M059J (cell line): ENCODE measurements around the gene RBM22. TPM values are rescaled to one million over a fixed set of nuclear protein-coding genes. Genes with fewer than 3 reads are reported as not detected.

Experiments
- DNase-seq: peaks from one replicate; pipeline ENCODE4 v3.0.0-alpha.2; 2012; ENCODE audit warnings: low read depth
- total RNA-seq: library from RNA; depleted of rRNA; stranded (reverse); fragments of >200 nt; shearing (Covaris generic); gene quantifications from 2 replicates; pipeline ENCODE4 v1.2.3, GENCODE V29; 2014

The RBM22 gene
- total RNA-seq, 1 experiment from 2014 or later = 38.8 TPM

GRCh38 chr5:150651924-150652671 is 48.8 kb downstream of the RBM22 start:
- no peak for DNase-seq

- no peak for DNase-seq
These were observed 49.5 kb downstream of the RBM22 start for GRCh38 chr5:150651382-150651781.

GRCh38 chr5:150650021-150651006 is 50.5 kb downstream of the RBM22 start:
- DNase-seq = no peak

GRCh38 chr5:150649108-150650020 is 51.5 kb downstream of the RBM22 start:
- DNase-seq = no peak

GRCh38 chr5:150648294-150649107 is 52.4 kb downstream of the RBM22 start:
- DNase-seq = no peak

- no peak for DNase-seq
These were observed 53.3 kb downstream of the RBM22 start for GRCh38 chr5:150647275-150648251.

- peak; percentile 97 for DNase-seq
These were observed 55.7 kb downstream of the RBM22 start for GRCh38 chr5:150645070-150645700.

GRCh38 chr5:150644514-150644913 is 56.3 kb downstream of the RBM22 start:
- peak; percentile 73 for DNase-seq

GRCh38 chr5:150644058-150644457 is 56.8 kb downstream of the RBM22 start:
- DNase-seq = peak; percentile 55

- DNase-seq = peak; percentile 42
These were observed 57.7 kb downstream of the RBM22 start for GRCh38 chr5:150642991-150643710.

- peak; percentile 96 for DNase-seq
These were observed 58.3 kb downstream of the RBM22 start for GRCh38 chr5:150642567-150642927.

- peak; percentile 54 for DNase-seq
These were observed 58.9 kb downstream of the RBM22 start for GRCh38 chr5:150641824-150642566.

GRCh38 chr5:150641006-150641570 is 59.8 kb downstream of the RBM22 start:
- DNase-seq = peak; percentile 95
